Neural progenitor cell (in vitro differentiated cells): ENCODE data around the gene DGCR6L.
"Not testable (repeated sequence)": the region's sequence is repeated elsewhere in the genome, so short reads cannot be mapped to it uniquely, and the experiment has no call there.

Experiments
- CTCF ChIP-seq: fragments of 200-600 bp; sonication (generic); IDR thresholded peaks from 2 replicates; pipeline ENCODE4 v1.5.1; 2017; ENCODE audit warnings: antibody characterized with exemption, mild to moderate bottlenecking
- EZH2 ChIP-seq: fragments of 200-600 bp; sonication (generic); IDR thresholded peaks from 2 replicates; pipeline ENCODE4 v1.6.1; 2017; ENCODE audit warnings: antibody characterized with exemption, mild to moderate bottlenecking, moderate library complexity
- EZH2phosphoT487 ChIP-seq: fragments of 200-600 bp; sonication (generic); IDR thresholded peaks from 2 replicates; pipeline ENCODE4 v1.6.1; 2017; ENCODE audit warnings: antibody characterized with exemption

DNA sequence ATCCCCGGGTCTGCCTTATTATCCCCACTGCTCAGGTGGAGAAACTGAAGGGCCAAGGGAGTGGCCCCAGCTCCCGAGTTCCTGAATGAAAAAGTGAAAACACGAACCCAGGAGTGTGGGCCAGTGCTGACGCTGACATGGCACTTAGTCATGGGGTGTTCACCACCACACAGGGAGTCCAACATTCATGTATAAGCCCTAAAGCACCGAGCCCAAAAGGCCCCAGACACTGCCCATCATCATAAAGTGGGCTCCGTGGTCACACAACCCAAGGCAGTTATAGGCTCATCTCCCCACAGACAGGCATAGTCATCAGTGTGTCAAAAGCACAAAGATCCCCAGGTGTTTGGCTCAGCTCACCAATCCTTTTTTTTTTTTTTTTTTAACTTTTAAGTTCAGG, 32.7 kb upstream of the DGCR6L start:
- not testable (repeated sequence) for TF ChIP-seq CTCF, EZH2, EZH2phosphoT487
